ENCODE data around the gene SLTM. TPM values are rescaled to one million over a fixed set of nuclear protein-coding genes. Genes with fewer than 3 reads are reported as not detected.
"Not testable (repeated sequence)": the region's sequence is repeated elsewhere in the genome, so short reads cannot be mapped to it uniquely, and the experiment has no call there.

SLTM gene
- polyA plus RNA-seq, 1 donor (not counting 4 experiments of a cell fraction or from before 2014, with no cell fraction given) = 58.9 TPM

GRCh38 chr15:58854593-58854992 lies 78.9 kb downstream of the SLTM start:
- Histone ChIP-seq H3K9me3 (ENCODE audit: control insufficient read depth, low read depth, low read length) (no peaks in the 10 kb centered on the region), H3K4me2 (ENCODE audit: control insufficient read depth, extremely low read depth, insufficient read depth, low read depth, low read length) (no peak overlapping the region), H3K79me2 (ENCODE audit: control insufficient read depth, insufficient read depth, low read length) (no peaks in the 10 kb centered on the region), H4K20me1 (ENCODE audit: control insufficient read depth, extremely low read depth, insufficient read depth, low read length) (no peaks in the 10 kb centered on the region), H3K9ac (ENCODE audit: control insufficient read depth, extremely low read depth, insufficient read depth, low read length) (no peak overlapping the region), H3K36me3 (ENCODE audit: control insufficient read depth in 2 of 2, extremely low read depth in 1 of 2, insufficient read depth in 2 of 2, low read length in 2 of 2) (peaks cover 3 to 4% of the 10 kb centered on the region in 2 experiments), H3K9me1 (ENCODE audit: control insufficient read depth, extremely low read depth, insufficient read depth, low read length) (no peaks in the 10 kb centered on the region), H3K27me3 (ENCODE audit: control insufficient read depth, extremely low read depth, insufficient read depth, low read length) (no peaks in the 10 kb centered on the region), H3K4me3 (ENCODE audit: control insufficient read depth in 2 of 3, extremely low read depth in 1 of 3, insufficient read depth in 2 of 3, low read depth in 1 of 3, low read length in 3 of 3) (no peak overlapping the region), H3K27ac (ENCODE audit: control insufficient read depth, insufficient read depth, low read length) (no peak overlapping the region), H2AFZ (ENCODE audit: control insufficient read depth, low read length) (no peak overlapping the region), H3K4me1 (ENCODE audit: control insufficient read depth, extremely low read depth, insufficient read depth, low read length) (no peaks in the 10 kb centered on the region)
- TF ChIP-seq CTCF (optimal IDR thresholded peaks at IDR 0.05 in 1 of 3, IDR thresholded peaks at IDR 0.05 in 1 of 3, conservative IDR thresholded peaks at IDR 0.05 in 1 of 3; ENCODE audit: extremely low read depth in 1 of 3, insufficient read depth in 2 of 3, low read length in 3 of 3) (no peak), EZH2 (IDR thresholded peaks at IDR 0.05; ENCODE audit: low read length) (no peak)
- FAIRE-seq (peak; percentile 26), DNase-seq (ENCODE audit: low read depth, low spot score) (no peak)
- dilution Hi-C loops (cut with MboI; ENCODE audit: extremely low pct_ligation_motif_present, low sequenced_read_pairs) = no loop called here

- H3K9me1 ChIP-seq (ENCODE audit: control insufficient read depth, extremely low read depth, insufficient read depth, low read length) = no peaks in the 10 kb centered on the region
- no peaks in the 10 kb centered on the region for H3K4me1 ChIP-seq (ENCODE audit: control insufficient read depth, extremely low read depth, insufficient read depth, low read length)
- TF ChIP-seq CTCF (optimal IDR thresholded peaks at IDR 0.05 in 1 of 3, IDR thresholded peaks at IDR 0.05 in 1 of 3, conservative IDR thresholded peaks at IDR 0.05 in 1 of 3; ENCODE audit: extremely low read depth in 1 of 3, insufficient read depth in 2 of 3, low read length in 3 of 3) (no peak), EZH2 (IDR thresholded peaks at IDR 0.05; ENCODE audit: low read length) (no peak)
- no peak for DNase-seq (ENCODE audit: low read depth, low spot score)
- H3K27ac ChIP-seq (ENCODE audit: control insufficient read depth, insufficient read depth, low read length) = no peak overlapping the region
- peaks cover 4 to 6% of the 10 kb centered on the region in 2 experiments for H3K36me3 ChIP-seq (ENCODE audit: control insufficient read depth in 2 of 2, extremely low read depth in 1 of 2, insufficient read depth in 2 of 2, low read length in 2 of 2)
- no peaks in the 10 kb centered on the region for H4K20me1 ChIP-seq (ENCODE audit: control insufficient read depth, extremely low read depth, insufficient read depth, low read length)
- no peaks in the 10 kb centered on the region for H3K27me3 ChIP-seq (ENCODE audit: control insufficient read depth, extremely low read depth, insufficient read depth, low read length)
- H2AFZ ChIP-seq (ENCODE audit: control insufficient read depth, low read length) = no peak overlapping the region
- H3K9me3 ChIP-seq (ENCODE audit: control insufficient read depth, low read depth, low read length) = no peaks in the 10 kb centered on the region
- dilution Hi-C loops (cut with MboI; ENCODE audit: extremely low pct_ligation_motif_present, low sequenced_read_pairs) = no loop called here
- H3K4me3 ChIP-seq (ENCODE audit: control insufficient read depth in 2 of 3, extremely low read depth in 1 of 3, insufficient read depth in 2 of 3, low read depth in 1 of 3, low read length in 3 of 3) = no peak overlapping the region
- no peak for FAIRE-seq
- no peak overlapping the region for H3K9ac ChIP-seq (ENCODE audit: control insufficient read depth, extremely low read depth, insufficient read depth, low read length)
- H3K79me2 ChIP-seq (ENCODE audit: control insufficient read depth, insufficient read depth, low read length) = no peaks in the 10 kb centered on the region
- no peak overlapping the region for H3K4me2 ChIP-seq (ENCODE audit: control insufficient read depth, extremely low read depth, insufficient read depth, low read depth, low read length)
Observed at GRCh38 chr15:58852347-58852746, 81.1 kb downstream of the SLTM start.

DNA sequence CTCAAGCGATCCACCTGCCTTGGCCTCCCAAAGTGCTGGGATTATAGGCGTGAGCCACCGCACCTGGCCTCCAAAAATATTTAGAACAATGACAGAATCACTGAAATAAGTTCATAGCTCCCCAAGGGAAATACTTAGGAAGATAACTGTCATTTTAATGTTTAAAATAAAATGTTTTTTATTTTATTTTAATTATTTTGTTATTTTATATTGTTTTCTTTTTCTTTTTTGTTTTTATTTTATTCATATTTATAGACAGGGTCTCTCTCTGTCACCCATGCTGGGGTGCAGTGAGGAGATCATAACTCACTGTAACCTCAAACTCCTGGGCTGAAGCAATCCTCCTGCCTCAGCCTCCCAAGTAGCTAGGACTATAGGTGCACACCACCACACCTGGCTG lies 82.3 kb downstream of the SLTM start:
- H3K27ac ChIP-seq (ENCODE audit: control insufficient read depth, insufficient read depth, low read length); H3K4me1 ChIP-seq (ENCODE audit: control insufficient read depth, extremely low read depth, insufficient read depth, low read length); H3K9ac ChIP-seq (ENCODE audit: control insufficient read depth, extremely low read depth, insufficient read depth, low read length); H3K9me3 ChIP-seq (ENCODE audit: control insufficient read depth, low read depth, low read length); H4K20me1 ChIP-seq (ENCODE audit: control insufficient read depth, extremely low read depth, insufficient read depth, low read length); DNase-seq (ENCODE audit: low read depth, low spot score); FAIRE-seq; H2AFZ ChIP-seq (ENCODE audit: control insufficient read depth, low read length); H3K4me3 ChIP-seq (ENCODE audit: control insufficient read depth in 2 of 3, extremely low read depth in 1 of 3, insufficient read depth in 2 of 3, low read depth in 1 of 3, low read length in 3 of 3); H3K27me3 ChIP-seq (ENCODE audit: control insufficient read depth, extremely low read depth, insufficient read depth, low read length); H3K36me3 ChIP-seq (ENCODE audit: control insufficient read depth in 2 of 2, extremely low read depth in 1 of 2, insufficient read depth in 2 of 2, low read length in 2 of 2); H3K9me1 ChIP-seq (ENCODE audit: control insufficient read depth, extremely low read depth, insufficient read depth, low read length); H3K79me2 ChIP-seq (ENCODE audit: control insufficient read depth, insufficient read depth, low read length); dilution Hi-C loops (cut with MboI; ENCODE audit: extremely low pct_ligation_motif_present, low sequenced_read_pairs); H3K4me2 ChIP-seq (ENCODE audit: control insufficient read depth, extremely low read depth, insufficient read depth, low read depth, low read length): not testable (repeated sequence)

Data from keratinocyte (primary cell).